GM12891 (cell line): ENCODE data around the gene SCLT1.

Experiments used
- PAX5 ChIP-seq: IDR thresholded peaks from 2 replicates; pipeline ENCODE4 v1.6.1; 2011; ENCODE audit warnings: low read length, moderate library complexity, mild to moderate bottlenecking; ENCODE audit not compliant: insufficient read depth, severe bottlenecking
- POLR2A ChIP-seq: IDR thresholded peaks from 2 replicates; pipeline ENCODE4 v1.6.1; 2011; ENCODE audit warnings: low read depth, low read length, control low read depth
- POLR2AphosphoS5 ChIP-seq: IDR thresholded peaks from 2 replicates; pipeline ENCODE4 v1.6.1; 2011; ENCODE audit warnings: low read depth, low read length, control low read depth
- POU2F2 ChIP-seq: IDR thresholded peaks from 2 replicates; pipeline ENCODE4 v1.6.1; 2011; ENCODE audit warnings: low read depth, mild to moderate bottlenecking, control low read depth, low read length, moderate library complexity
- SPI1 ChIP-seq: IDR thresholded peaks from 2 replicates; pipeline ENCODE4 v1.6.1; 2011; ENCODE audit warnings: low read depth, low read length, control low read depth
- TAF1 ChIP-seq: IDR thresholded peaks from 2 replicates; pipeline ENCODE4 v1.6.1; 2011; ENCODE audit warnings: low read depth, low read length, control low read depth

DNA sequence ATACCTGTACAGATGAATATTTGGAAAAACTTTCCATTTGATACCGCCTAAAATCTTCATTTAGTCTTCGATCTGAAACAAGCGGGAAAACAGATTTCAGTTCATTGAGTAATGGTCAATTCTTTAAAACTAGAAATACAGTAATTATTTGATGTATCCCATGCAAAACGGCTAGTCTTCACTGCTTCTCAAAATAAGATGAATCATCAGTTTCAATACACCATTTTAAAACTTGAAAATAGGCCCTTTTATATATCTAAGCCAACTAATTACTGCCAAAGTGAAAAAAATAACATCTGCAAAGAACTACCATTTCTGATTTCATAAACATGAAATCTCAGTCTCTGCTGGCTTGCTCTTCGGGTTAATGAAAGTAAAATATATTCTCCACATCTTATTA is 11.0 kb downstream of the SCLT1 start:
- TF ChIP-seq POLR2A = no peak
- TF ChIP-seq POLR2AphosphoS5 = no peak
- no peak for TF ChIP-seq PAX5
- no peak for TF ChIP-seq TAF1
- TF ChIP-seq POU2F2 = no peak
- no peak for TF ChIP-seq SPI1
